GM21423 (cell line): ENCODE measurements around the gene ASPHD2.

Source experiments
- ATAC-seq: cut with Tn5 transposase; IDR thresholded peaks from one replicate; pipeline ENCODE4 v1.9.1; 2021; ENCODE audit warnings: mild to moderate bottlenecking, moderate library complexity; ENCODE audit not compliant: unreplicated experiment

The ASPHD2 gene

DNA sequence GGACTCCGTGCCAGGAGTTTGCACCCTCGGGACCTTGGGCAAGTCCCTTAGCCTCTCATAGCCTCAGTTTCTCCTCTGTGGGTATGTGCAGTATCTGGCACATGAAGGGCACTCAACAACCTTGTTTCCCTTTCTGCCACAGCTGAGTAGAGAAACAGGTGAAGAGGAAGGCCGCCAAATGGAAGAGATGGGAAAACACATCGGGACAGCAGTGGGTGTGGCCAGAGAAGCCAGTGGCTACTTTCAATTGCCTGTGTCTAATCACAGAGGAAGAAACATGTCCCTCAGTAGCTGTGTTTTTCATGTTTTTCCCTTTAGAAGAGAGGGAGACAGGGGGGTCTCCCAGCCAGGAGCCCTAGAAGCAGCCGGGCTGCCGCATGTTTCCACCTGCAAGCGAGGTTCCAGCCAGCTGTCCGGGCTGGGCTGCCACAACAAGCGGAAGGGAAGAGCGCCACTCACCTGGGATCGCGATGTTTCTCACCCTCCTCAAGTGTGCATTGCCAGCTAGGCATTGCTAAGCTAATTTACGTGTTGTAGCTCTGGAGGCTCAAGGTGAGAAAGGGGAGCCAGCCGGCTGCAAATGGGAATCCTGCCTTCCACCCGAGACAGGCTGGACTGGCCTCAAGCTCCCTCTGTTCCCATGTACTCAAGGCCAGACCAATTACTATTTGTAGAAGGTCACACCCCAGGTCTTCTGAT, 16.7 kb downstream of the ASPHD2 start:
- no peak for ATAC-seq

DNA sequence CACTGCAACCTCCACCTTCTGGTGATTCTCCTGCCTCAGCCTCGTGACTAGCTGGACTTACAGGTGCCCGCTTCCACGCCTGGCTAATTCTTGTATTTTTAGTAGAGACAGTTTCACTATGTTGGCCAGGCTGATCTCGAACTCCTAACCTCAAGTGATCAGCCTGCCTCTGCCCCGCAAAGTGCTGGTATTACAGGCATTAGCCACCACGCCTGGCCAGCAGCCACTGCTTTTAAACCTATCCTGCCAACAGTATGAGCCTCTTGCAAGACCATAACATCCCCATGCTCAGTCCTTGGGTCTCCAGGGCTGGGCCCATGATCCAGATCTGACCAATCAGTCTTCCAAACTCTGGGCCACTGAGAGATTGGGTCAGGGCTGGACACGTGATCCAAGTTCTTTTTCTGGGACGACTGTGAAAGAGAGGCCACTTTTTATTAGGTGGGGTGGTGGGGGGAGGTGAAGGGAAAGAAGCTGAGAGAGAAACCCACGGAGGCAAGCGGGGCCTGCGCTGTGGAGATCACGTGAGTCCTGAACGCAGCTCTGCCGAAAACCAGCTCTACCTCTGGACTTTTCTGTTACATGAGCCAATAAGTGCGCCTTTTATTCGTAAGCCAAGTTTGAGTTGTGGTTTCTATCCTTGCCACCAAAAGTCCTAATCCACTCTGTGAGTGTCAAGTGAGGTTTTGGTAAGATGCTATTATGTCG, 17.9 kb downstream of the ASPHD2 start:
- no peak for ATAC-seq

DNA sequence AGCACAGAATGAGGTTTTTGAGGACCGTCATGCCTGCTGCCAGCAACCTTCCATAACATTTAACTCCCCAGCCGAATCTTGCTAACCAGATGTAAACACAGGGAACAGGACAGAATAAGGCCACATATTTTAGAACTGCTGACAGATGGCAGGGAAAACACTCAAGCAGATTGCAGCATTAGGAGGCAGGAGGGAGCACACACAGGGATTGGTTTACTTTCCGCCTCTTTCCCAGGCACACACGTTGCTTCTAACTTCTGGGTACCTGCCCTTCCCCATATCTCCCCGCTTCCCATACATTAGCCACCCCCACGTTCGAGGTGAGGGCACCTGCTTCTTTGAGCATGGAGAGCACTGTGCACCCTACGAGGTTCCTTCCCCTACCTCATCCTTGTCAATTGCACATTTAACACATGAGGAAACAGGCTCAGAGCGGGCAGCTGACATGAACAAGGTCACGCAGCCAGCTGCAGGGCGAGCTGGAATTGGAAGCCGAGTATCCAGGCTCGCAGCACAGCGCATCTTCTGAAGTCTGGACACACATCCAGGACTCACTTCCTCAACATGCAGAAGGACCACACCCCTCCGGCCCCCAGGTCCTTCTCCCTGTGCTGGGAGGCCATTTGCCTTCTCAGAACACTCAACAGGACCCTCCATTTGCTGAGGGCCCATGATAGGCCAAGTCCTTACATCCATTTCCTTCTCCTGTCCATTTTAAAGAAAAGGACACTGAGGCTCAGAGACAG, 18.7 kb downstream of the ASPHD2 start:
- ATAC-seq, result no peak

DNA sequence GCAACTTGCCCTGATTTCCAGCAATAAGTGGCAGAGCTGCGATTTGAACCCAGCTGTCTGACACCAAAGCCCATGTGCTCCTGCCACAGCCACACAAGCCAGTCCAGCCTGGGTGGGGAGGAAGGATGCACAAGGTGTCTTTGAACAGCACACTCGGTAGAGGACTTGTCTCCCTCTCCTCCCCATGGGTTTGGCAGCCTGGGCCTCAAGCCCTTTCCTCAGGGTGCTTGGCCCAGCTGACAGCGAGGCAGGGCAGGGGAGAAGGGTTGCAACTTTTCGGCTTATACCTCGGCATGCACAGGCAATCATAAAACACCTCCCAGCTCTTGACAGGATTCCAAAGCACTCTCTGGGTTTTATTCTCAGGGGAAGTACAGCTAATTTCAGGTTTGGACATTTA, 19.3 kb downstream of the ASPHD2 start:
- ATAC-seq, result no peak

DNA sequence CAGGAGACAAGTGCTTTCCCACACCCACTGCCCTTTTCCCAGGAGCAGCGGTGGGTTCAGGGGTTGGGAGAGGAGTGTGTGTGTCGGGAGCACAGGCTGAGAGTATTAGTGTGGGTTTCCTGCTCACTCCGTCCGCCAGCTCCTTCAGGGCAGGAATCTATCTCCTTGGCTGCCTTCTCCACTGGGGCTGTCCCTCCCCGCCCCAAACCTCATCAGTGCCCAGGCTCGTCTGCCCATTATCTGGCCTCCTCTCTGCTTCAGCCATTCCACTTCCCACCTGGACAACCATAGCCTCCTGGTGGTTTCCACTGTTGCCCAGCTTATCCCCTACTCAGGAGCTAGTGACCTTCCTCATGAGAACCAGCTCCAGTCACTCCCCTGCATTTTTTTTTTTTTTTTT, 19.9 kb downstream of the ASPHD2 start:
- no peak for ATAC-seq

DNA sequence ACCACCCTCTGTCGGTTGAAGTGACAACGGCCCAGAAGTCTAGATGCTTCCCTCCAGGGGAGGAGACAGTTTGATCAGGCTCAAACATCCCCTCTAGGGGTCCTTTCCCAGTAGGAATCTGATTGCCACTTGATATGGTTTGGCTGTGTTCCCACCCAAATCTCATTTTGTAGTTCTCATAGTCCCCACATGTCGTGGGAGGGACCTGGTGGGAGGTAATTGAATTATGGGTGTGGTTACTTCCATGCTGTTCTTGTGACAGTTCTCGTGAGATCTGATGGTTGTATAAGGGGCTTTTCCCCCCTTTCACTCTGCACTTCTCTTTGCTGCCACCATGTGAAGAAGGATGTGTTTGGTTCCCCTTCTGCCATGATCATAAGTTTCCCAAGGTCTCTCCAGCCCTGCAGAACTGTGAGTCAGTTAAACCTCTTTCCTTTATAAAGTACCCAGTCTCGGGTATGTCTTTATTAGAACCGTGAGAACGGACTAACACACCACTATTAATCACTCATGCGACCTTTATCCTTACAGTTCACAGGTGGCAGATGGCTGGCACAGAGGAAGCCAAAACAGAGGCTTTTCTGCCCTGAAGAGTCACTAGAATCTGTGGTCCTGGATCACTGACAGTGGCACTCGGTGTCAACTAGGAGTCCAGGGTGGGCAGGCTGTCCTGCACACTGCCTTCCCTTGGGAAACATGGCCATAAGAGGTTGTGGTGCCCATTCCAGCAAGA, 21.6 kb downstream of the ASPHD2 start:
- no peak for ATAC-seq

DNA sequence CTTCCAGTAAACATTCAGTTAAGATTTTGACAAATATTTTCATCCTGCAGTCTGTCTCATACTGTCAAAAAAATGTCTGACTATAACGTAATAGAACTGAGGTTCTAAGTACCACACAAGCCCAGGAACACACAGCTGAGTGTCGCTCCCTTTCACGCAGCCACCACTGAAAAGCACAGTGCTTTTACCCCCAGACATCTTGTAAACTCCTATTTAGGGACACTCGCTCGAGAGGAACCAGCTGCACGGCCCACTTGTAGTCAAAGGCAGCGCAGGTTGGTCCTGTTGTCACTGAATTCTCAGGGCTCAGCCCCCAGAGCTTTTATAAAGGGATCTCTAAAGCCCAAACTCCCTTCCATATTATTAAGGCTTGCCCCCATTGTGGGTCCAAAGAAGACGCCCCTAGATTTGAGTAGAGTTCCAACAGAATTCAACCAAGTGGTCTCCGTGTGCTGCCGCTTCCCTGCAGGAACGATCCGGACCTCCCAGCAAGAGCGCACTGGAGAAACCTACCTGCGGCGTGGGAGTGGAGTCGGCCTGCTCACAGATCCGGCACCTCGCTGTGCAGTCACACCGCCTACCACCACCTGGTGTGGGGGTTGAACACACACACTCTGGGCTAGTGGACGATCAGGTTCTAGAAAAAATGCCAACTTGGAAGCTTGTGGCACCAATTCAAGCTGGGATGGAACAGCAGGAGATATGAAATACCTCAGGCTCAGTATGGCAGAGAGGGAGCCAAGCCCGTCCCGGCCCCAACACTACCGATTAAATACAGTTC, 23.4 kb downstream of the ASPHD2 start:
- ATAC-seq, result no peak

DNA sequence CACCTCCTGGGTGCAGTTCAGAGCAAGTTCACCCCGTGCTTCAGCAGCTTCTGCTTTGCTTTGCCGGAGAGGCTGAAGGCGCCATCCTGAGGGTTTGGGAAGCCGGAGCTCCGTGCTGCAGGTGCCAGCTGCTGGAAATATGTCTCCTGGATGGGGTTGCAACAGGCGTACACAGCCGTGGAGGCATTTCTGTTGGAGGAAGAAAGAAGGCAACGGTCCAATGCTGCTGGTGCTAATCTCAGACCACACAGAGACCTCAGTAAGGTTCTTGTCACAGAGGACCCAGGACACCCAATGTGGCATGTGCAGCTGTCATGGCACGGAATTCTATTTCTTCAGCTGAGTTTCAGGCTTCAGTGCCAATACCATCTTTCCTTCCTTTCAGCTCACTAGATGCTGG, 24.2 kb downstream of the ASPHD2 start:
- no peak for ATAC-seq

DNA sequence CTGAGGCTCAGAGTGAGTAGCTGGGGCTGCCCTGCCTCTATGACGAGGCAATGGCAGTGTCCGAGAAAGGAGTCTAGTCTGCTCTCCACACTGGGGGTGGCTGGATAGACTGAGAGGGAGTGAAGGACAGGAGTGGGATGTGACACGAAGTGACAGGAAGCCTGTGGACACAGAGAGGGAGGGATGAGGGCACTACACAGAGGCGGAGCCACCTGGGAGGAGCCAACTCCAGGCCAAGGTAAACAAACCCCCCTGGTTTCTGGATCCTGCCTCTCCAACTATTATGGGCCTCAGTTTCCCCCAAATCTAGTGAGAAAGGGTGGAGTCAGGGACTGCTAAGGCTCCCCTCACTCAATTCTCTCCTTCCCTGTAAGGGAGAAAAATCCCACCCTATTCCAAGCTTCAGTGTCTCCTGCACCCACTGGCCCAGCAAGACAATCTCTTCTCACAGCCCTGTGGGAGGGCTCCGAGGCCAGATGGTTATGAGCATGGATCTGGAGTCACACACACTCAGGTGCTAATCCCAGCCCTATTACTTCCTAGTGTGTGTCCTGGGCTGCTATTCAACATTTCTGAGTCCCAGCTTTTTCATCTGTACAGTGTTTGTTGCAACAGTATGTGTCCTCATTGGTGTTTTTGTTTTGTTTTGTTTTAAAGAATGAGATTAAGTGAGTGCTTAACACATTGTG, 24.9 kb downstream of the ASPHD2 start:
- ATAC-seq, result no peak

DNA sequence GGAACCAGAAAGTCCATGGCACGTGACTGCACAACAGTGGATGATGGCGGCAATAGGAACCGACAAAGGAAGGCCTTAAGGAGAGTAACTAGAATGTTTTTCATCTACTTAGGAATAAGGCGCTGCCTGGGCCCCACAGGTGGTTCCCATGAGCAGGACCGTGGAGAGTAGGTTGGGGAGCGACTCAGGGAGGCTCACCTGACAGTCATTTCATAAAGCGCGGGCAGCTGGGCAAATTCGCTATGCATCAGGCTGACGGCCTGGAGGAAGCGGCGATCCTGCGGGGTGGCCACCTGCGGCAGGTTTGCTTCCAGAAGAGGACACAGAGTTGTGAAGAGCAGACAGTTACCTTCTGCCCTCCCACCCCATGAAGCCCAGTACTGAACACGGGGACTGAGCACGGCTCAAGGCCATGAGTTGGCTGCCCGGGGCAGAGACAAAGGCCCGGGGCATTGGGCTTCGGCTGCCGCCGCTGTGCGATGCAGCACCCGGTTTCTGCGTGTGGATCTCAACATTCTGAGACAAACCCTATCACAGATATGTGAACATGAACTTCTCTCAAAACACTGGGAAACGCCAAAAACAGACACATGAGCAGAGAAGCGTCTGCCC, 28.7 kb downstream of the ASPHD2 start:
- no peak for ATAC-seq

DNA sequence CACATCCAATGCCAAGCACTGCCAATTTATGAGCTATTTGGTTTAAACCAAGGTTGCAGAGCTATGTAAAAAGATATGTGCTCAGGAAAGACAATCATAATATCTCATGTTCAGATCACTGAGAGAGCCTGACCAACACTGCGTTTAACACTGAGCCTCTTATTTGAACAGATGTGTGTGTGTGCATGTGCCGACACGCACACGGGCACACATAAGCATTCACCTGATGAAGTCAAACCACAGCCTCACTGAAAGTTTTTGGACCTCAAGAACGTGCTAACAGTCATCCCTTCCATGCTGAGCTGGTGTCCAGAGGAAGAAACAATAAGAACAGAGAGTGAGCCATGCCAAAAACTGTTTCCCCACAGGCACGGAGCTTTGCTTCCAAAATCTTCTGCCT, 31.1 kb downstream of the ASPHD2 start:
- no peak for ATAC-seq

DNA sequence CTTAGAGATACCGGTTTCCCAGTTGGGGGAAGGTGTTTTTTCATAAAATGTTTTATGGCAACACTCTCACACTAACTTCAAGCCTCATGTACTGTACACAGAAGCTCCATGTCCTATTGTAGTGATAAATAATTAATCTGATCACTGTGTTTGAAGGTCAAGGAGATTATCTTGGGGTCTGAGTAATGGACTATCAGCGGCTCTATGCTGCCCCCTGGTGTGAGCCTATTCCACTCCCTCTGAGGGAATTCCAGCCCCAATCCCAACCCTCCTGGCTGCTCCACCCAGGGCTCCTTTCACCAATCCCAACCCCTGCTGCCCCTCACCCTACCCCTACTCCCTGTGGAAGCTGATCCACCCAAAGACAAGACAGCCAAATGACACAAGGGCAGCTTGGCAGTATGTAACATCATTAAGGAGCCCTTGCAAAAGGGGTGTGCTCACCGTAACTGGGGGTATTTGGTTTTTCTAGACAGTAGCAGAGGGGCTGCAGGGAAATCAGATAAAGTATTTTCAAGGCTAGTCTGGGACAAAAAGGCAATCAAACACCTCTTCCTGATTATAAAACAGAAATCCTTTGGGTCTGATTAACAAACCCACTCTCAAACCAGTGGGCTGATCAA, 32.2 kb downstream of the ASPHD2 start:
- ATAC-seq, result no peak

DNA sequence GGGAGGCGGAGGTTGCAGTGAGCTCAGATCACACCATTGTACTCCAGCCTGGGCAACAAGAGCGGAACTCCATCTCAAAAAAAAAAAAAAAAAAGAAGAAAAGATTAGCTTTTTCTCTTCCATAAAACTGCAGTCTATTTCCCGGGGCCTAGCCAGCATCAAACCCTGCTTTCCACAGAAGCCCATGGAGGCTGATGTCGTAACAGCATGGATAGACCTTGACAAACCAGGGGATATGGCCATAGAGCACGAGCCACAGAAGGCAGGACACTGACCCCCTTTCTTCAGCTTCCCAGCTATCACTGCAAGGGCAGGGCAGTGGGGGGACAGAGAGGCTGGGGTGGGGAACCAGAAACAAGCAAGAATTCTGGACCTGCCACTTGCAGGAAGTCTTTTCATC, 33.0 kb downstream of the ASPHD2 start:
- ATAC-seq, result no peak

DNA sequence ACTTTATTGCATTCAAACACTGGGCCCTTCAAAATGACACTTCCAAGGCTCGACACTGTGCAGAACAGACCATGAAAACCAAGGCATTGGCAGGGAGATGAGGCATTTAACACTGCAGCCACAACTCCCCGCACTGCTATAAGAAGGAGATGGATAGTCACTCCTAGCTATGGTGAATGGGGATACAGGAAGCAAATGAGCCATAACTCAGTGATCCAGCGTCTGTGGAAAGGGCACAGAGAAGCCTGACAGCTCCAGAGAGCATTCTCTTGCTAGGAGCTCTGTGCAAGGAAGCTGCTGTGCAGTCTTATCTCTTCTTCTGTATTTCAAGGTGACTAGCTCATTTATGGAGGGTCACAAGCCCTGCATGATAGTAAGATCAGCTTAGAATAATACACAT, 33.6 kb downstream of the ASPHD2 start:
- no peak for ATAC-seq

DNA sequence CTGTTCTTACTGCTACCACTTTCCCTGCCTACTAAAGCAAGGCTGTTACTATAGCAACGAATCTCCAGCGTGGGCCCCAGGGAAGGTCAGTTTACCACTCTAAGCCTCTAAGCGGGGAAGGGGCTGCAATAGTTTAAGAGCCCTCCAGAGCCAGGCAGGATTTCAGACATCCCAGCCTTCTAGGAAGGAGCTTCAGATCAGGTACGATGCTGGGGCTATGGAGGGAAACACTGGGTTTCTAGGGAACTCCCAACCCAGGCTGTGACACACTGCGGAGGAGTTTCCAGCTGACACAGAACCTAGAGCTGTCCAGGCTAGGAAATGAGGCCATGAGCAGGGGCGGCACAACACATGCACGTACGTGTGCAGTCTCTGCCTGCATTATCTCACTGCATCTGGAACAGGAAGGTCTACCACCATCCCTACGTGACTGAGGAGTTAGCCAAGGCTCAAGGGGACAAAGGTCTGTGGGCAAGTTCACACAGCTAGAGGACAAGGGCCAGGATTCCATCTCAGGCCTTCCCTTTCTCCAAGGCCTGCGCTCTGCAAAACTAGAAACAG, 34.1 kb downstream of the ASPHD2 start:
- no peak for ATAC-seq

DNA sequence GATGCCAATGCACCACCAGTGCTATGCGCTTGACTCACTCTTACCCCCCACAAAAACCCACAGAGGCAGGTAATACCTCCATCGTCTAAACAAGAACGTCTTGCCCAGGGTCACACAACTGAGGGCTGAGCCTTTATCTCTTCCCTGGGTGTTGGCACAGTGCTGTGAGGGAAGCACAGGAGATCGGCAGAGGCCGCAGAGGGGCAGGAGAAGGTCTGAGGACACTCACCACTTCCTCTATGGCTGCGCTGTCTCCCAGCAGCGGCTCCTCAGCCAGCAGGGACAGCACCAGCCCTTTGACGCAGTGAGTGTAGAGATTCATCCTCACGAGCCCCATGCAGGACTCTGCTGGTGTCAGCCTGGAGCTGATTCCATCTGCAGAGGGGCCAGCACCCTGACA, 34.6 kb downstream of the ASPHD2 start:
- no peak for ATAC-seq

DNA sequence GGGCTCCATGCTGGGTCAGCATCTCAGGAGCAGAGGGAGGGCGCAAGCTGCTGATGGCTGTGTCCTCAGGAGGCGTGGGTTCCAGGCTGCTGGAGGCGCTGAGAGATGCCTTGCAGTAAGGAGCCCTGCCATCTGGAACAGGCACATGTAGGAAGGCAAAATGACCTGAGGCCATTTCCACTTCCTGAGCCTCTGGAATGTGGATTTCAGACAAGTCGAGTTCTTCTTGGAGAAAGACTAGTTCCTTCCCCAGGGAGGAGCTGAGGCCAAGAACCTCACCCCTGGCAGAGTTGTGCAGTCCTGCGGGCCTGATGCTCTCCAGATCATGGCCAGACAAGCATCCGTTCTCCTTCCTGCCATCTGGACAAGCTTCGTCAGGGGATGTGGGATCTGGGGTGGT, 35.3 kb downstream of the ASPHD2 start:
- ATAC-seq, result no peak

DNA sequence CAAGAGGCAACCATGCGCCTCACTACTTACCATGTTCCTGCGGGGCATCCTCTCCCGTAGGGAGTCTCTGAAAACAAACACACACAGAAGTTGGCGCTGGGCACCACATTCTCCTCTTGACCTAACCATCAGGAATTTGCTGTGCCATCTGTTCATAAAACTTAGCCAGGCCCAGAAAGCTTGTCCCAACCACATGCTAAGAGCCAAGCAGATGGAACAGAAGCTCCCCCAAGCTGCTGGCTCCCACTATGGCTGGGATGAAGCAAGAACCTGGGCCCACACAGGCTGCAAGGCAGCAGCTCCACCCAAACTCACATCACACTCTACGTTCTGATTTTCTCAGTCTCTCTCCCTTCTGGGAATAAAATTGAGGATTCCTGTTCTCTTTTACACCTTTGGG, 37.1 kb downstream of the ASPHD2 start:
- ATAC-seq, result no peak

DNA sequence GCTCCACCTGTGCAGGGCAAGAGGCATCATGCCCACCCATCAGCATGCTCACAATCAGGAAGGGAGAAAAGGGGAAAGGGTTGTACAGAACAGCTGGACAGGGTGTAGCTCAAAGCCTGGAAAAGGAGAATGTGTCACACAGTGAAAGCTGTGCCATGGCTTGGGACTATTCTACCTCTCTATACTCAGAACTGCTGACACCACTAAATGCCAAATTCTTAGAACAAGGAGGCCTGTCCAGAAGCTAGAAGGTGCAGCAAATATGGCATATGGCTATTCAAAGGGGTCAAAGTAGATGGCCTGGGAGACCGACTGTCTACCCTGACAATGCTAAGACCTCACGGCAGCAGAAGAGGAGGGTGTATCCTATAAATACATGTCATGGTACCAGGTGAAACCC, 41.7 kb downstream of the ASPHD2 start:
- no peak for ATAC-seq
